ENCODE data around the gene CCDC69.

DNA sequence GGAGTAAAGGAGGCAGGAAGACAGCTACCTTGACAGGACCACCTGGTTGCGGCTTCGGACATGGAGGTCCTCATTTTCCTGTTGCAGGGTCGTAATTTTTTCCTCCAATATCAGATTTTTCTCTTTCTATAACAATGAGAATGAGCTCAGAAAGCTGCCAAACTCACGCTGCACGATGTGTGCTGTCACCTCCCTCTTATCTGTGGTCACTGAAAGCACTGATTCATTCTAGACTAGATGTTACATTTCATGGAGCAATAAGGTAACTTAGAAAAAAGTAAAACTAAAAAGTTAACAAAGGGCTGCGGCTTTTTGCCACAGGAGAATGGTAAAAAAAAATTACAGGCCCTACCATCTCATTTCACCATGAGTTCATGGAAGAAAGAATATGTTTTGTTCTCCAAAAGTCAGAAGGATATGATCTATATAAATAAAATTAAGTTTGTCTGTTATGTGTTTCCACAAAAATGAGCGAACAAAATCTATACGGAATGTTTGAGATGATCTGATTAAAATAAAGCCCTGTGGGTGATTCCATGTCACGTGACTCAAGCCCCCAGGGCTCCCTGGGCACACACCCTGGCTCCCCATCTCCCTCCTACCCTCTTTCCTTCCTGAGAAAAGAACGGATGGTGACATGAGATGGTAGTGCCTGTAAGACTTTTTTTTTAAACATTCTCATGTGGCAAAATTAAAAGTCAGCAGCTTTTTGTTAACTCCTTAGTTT, 39.4 kb downstream of the CCDC69 start:
- TF ChIP-seq POLR2A (IDR thresholded peaks at IDR 0.05; ENCODE audit: low read length) (no peak), GATA1 (IDR thresholded peaks at IDR 0.05; ENCODE audit: low read depth, low read length) (no peak)

All from erythroblast (primary cell).